ENCODE data around the gene THEM4. TPM values are rescaled to one million over a fixed set of nuclear protein-coding genes. Genes with fewer than 3 reads are reported as not detected.
"Not testable (repeated sequence)": the region's sequence is repeated elsewhere in the genome, so short reads cannot be mapped to it uniquely, and the experiment has no call there.

THEM4 gene
- total RNA-seq, 1 donor from 2014 or later, result 15.7 TPM

GRCh38 chr1:151887028-151887427 lies 22.3 kb downstream of the THEM4 start:
- Histone ChIP-seq H3K9me3 (ENCODE audit: insufficient read depth, low read depth, low read length) (no peaks in the 10 kb centered on the region), H3K4me2 (ENCODE audit: low read length) (no peak overlapping the region), H3K79me2 (ENCODE audit: insufficient read depth, low read length) (no peaks in the 10 kb centered on the region), H3K27me3 (ENCODE audit: insufficient read depth, low read length) (no peaks in the 10 kb centered on the region), H3K4me1 (ENCODE audit: insufficient read depth, low read length) (peaks cover 5% of the 10 kb centered on the region), H4K20me1 (ENCODE audit: insufficient read depth, low read length) (no peaks in the 10 kb centered on the region), H3K27ac (ENCODE audit: low read depth, low read length) (no peak overlapping the region), H2AFZ (ENCODE audit: low read depth, low read length) (no peak overlapping the region), H3K4me3 (ENCODE audit: insufficient read depth, low read depth, low read length) (no peak overlapping the region), H3K36me3 (ENCODE audit: insufficient read depth, low read length) (no peaks in the 10 kb centered on the region), H3K9ac (ENCODE audit: low read length) (no peak overlapping the region)
- no peak overlapping the region for H3K4me3 Mint-ChIP-seq (ENCODE audit: unreplicated experiment)
- H3K27me3 Mint-ChIP-seq (ENCODE audit: low read depth, unreplicated experiment), result no peaks in the 10 kb centered on the region
- no peaks in the 10 kb centered on the region for H3K4me1 Mint-ChIP-seq (ENCODE audit: low read depth, unreplicated experiment)
- FAIRE-seq, result no peak
- H3K9me3 Mint-ChIP-seq (ENCODE audit: unreplicated experiment), result no peaks in the 10 kb centered on the region
- H3K36me3 Mint-ChIP-seq (ENCODE audit: low read depth, unreplicated experiment), result peaks cover 11% of the 10 kb centered on the region
- DNase-seq (ENCODE audit: low read depth), result peak; percentile 44
- no peak overlapping the region for H3K27ac Mint-ChIP-seq (ENCODE audit: unreplicated experiment)
- TF ChIP-seq CTCF (IDR thresholded peaks at IDR 0.05; ENCODE audit: insufficient read depth, low read depth, low read length) (no peak), EZH2 (IDR thresholded peaks at IDR 0.05; ENCODE audit: insufficient read depth, low read length) (no peak)

- peaks cover 3% of the 10 kb centered on the region for H3K4me1 ChIP-seq (ENCODE audit: insufficient read depth, low read length)
- no peak overlapping the region for H3K4me3 ChIP-seq (ENCODE audit: insufficient read depth, low read depth, low read length)
- Mint-ChIP-seq H3K27ac (ENCODE audit: unreplicated experiment) (no peak overlapping the region), H3K36me3 (ENCODE audit: low read depth, unreplicated experiment) (peaks cover 3% of the 10 kb centered on the region), H3K27me3 (ENCODE audit: low read depth, unreplicated experiment) (no peaks in the 10 kb centered on the region), H3K4me1 (ENCODE audit: low read depth, unreplicated experiment) (no peaks in the 10 kb centered on the region), H3K9me3 (ENCODE audit: unreplicated experiment) (no peaks in the 10 kb centered on the region), H3K4me3 (ENCODE audit: unreplicated experiment) (no peak overlapping the region)
- no peak overlapping the region for H2AFZ ChIP-seq (ENCODE audit: low read depth, low read length)
- no peaks in the 10 kb centered on the region for H3K36me3 ChIP-seq (ENCODE audit: insufficient read depth, low read length)
- no peak overlapping the region for H3K27ac ChIP-seq (ENCODE audit: low read depth, low read length)
- no peak for FAIRE-seq
- H3K79me2 ChIP-seq (ENCODE audit: insufficient read depth, low read length), result no peaks in the 10 kb centered on the region
- no peaks in the 10 kb centered on the region for H4K20me1 ChIP-seq (ENCODE audit: insufficient read depth, low read length)
- no peak overlapping the region for H3K9ac ChIP-seq (ENCODE audit: low read length)
- H3K9me3 ChIP-seq (ENCODE audit: insufficient read depth, low read depth, low read length), result no peaks in the 10 kb centered on the region
- no peaks in the 10 kb centered on the region for H3K27me3 ChIP-seq (ENCODE audit: insufficient read depth, low read length)
- TF ChIP-seq EZH2 (IDR thresholded peaks at IDR 0.05; ENCODE audit: insufficient read depth, low read length) (no peak), CTCF (IDR thresholded peaks at IDR 0.05; ENCODE audit: insufficient read depth, low read depth, low read length) (no peak)
- H3K4me2 ChIP-seq (ENCODE audit: low read length), result no peak overlapping the region
- DNase-seq (ENCODE audit: low read depth), result no peak
These were observed 23.8 kb downstream of the THEM4 start for GRCh38 chr1:151885479-151885878.

- DNase-seq (ENCODE audit: low read depth); H3K27me3 Mint-ChIP-seq (ENCODE audit: low read depth, unreplicated experiment); H3K4me1 Mint-ChIP-seq (ENCODE audit: low read depth, unreplicated experiment); FAIRE-seq; H4K20me1 ChIP-seq (ENCODE audit: insufficient read depth, low read length); H3K9me3 Mint-ChIP-seq (ENCODE audit: unreplicated experiment); H2AFZ ChIP-seq (ENCODE audit: low read depth, low read length); H3K27ac ChIP-seq (ENCODE audit: low read depth, low read length); H3K4me1 ChIP-seq (ENCODE audit: insufficient read depth, low read length); H3K9me3 ChIP-seq (ENCODE audit: insufficient read depth, low read depth, low read length); H3K36me3 ChIP-seq (ENCODE audit: insufficient read depth, low read length); H3K27me3 ChIP-seq (ENCODE audit: insufficient read depth, low read length); H3K4me2 ChIP-seq (ENCODE audit: low read length); H3K79me2 ChIP-seq (ENCODE audit: insufficient read depth, low read length); H3K27ac Mint-ChIP-seq (ENCODE audit: unreplicated experiment); H3K4me3 ChIP-seq (ENCODE audit: insufficient read depth, low read depth, low read length); H3K9ac ChIP-seq (ENCODE audit: low read length); H3K36me3 Mint-ChIP-seq (ENCODE audit: low read depth, unreplicated experiment); H3K4me3 Mint-ChIP-seq (ENCODE audit: unreplicated experiment): not testable (repeated sequence)
These were observed 24.4 kb downstream of the THEM4 start for GRCh38 chr1:151884879-151885278.

GRCh38 chr1:151884445-151884844 lies 24.9 kb downstream of the THEM4 start:
- not testable (repeated sequence) for H3K36me3 Mint-ChIP-seq (ENCODE audit: low read depth, unreplicated experiment); H3K4me1 ChIP-seq (ENCODE audit: insufficient read depth, low read length); H3K27ac Mint-ChIP-seq (ENCODE audit: unreplicated experiment); H4K20me1 ChIP-seq (ENCODE audit: insufficient read depth, low read length); H3K4me1 Mint-ChIP-seq (ENCODE audit: low read depth, unreplicated experiment); H3K4me3 ChIP-seq (ENCODE audit: insufficient read depth, low read depth, low read length); H3K79me2 ChIP-seq (ENCODE audit: insufficient read depth, low read length); H3K27me3 Mint-ChIP-seq (ENCODE audit: low read depth, unreplicated experiment); FAIRE-seq; H3K9ac ChIP-seq (ENCODE audit: low read length); DNase-seq (ENCODE audit: low read depth); H3K27me3 ChIP-seq (ENCODE audit: insufficient read depth, low read length); H3K9me3 Mint-ChIP-seq (ENCODE audit: unreplicated experiment); H3K27ac ChIP-seq (ENCODE audit: low read depth, low read length); H3K36me3 ChIP-seq (ENCODE audit: insufficient read depth, low read length); H3K4me2 ChIP-seq (ENCODE audit: low read length); H3K4me3 Mint-ChIP-seq (ENCODE audit: unreplicated experiment); H2AFZ ChIP-seq (ENCODE audit: low read depth, low read length); H3K9me3 ChIP-seq (ENCODE audit: insufficient read depth, low read depth, low read length)

- H3K27me3 ChIP-seq (ENCODE audit: insufficient read depth, low read length); H3K9me3 Mint-ChIP-seq (ENCODE audit: unreplicated experiment); H3K4me2 ChIP-seq (ENCODE audit: low read length); H3K4me3 Mint-ChIP-seq (ENCODE audit: unreplicated experiment); H3K9ac ChIP-seq (ENCODE audit: low read length); H3K27ac Mint-ChIP-seq (ENCODE audit: unreplicated experiment); FAIRE-seq; H3K36me3 Mint-ChIP-seq (ENCODE audit: low read depth, unreplicated experiment); H3K79me2 ChIP-seq (ENCODE audit: insufficient read depth, low read length); H3K4me1 Mint-ChIP-seq (ENCODE audit: low read depth, unreplicated experiment); DNase-seq (ENCODE audit: low read depth); H3K4me1 ChIP-seq (ENCODE audit: insufficient read depth, low read length); H3K27ac ChIP-seq (ENCODE audit: low read depth, low read length); H4K20me1 ChIP-seq (ENCODE audit: insufficient read depth, low read length); H3K27me3 Mint-ChIP-seq (ENCODE audit: low read depth, unreplicated experiment); H2AFZ ChIP-seq (ENCODE audit: low read depth, low read length); H3K9me3 ChIP-seq (ENCODE audit: insufficient read depth, low read depth, low read length); H3K36me3 ChIP-seq (ENCODE audit: insufficient read depth, low read length); H3K4me3 ChIP-seq (ENCODE audit: insufficient read depth, low read depth, low read length): not testable (repeated sequence)
These were observed 25.4 kb downstream of the THEM4 start for GRCh38 chr1:151883898-151884297.

Data from astrocyte (in vitro differentiated cells and primary cell).